HCT116 (cell line): ENCODE data around the gene PIGA. TPM values are rescaled to one million over a fixed set of nuclear protein-coding genes. Genes with fewer than 3 reads are reported as not detected.

ENCODE experiments used
- ATAC-seq: fragments of 200-7000 bp; cut with Tn5 transposase; 2 replicates; pipeline ENCODE4 v1.9.1; 2020; ENCODE audit warnings: mild to moderate bottlenecking, moderate library complexity
- BruUV-seq: library from RNA; stranded (reverse); fragments of 400-500 nt; replicated peaks from 2 replicates; lab custom pipeline; 2021; lab: Mats Ljungman, UMichigan
- CTCF ChIA-PET: fragments of 300-600 bp; sonication (Branson Sonifier 250); formaldehyde crosslinking; loops from one replicate; lab custom pipeline; 2021; ENCODE audit warnings: antibody characterized with exemption; lab: Charles Lee
- POLR2A ChIA-PET: fragments of 300-600, 350-600 bp; sonication (Branson Sonifier 250); formaldehyde crosslinking; loops from one replicate; lab custom pipeline; 2021; ENCODE audit warnings: antibody characterized with exemption; lab: Charles Lee
- RAD21 ChIA-PET, 2 experiments: fragments of 300-600 bp; sonication (Branson Sonifier 250); formaldehyde crosslinking; loops; one replicate each; lab custom pipeline; 2023; ENCODE audit warnings: low total read pairs in 2 of 2; ENCODE audit not compliant: uncharacterized antibody in 2 of 2, unreplicated experiment in 2 of 2, low non-redundant PET in 1 of 2; lab: Charles Lee
- DNase-seq: peaks from one replicate; pipeline ENCODE4 v3.0.0-alpha.2; 2010; ENCODE audit warnings: low read depth, low spot score
- H2AFZ ChIP-seq: fragments of 200-600 bp; shearing (Covaris generic), sonication (generic); 2 replicates; pipeline ENCODE4 v1.6.1; 2017; ENCODE audit warnings: low read depth, mixed run types, mixed read lengths, antibody characterized with exemption, low read length; ENCODE audit not compliant: poor library complexity, severe bottlenecking
- H3K27ac ChIP-seq: 2 replicates; pipeline ENCODE4 v1.5.1; 2012; ENCODE audit warnings: low read depth, low read length
- H3K27me3 ChIP-seq: fragments of 200-600 bp; sonication (generic); 2 replicates; pipeline ENCODE4 v1.6.1; 2016; ENCODE audit warnings: mixed run types, low read length, mixed read lengths; ENCODE audit not compliant: insufficient read depth
- H3K36me3 ChIP-seq, 2 experiments: fragments of 200-500 bp in 1 of 2; fragments of 200-600 bp in 1 of 2; sonication (Bioruptor generic) in 1 of 2; sonication (generic) in 1 of 2; 2 replicates each; pipeline versions ENCODE4 v1.5.1 to v1.6.1; 2014 to 2016; ENCODE audit warnings: low read length in 2 of 2, inconsistent platforms in 1 of 2, mixed read lengths in 1 of 2, mixed run types in 1 of 2; ENCODE audit not compliant: insufficient read depth in 2 of 2, control insufficient read depth in 1 of 2
- H3K4me1 ChIP-seq, 2 experiments: fragments of 200-600 bp in 1 of 2; sonication (generic) in 1 of 2; 2 replicates each; pipeline versions ENCODE4 v1.5.1 to v1.6.1; 2012 to 2017; ENCODE audit warnings: low read length in 2 of 2, inconsistent platforms in 1 of 2, mild to moderate bottlenecking in 1 of 2, mixed read lengths in 1 of 2, mixed run types in 1 of 2, moderate library complexity in 1 of 2; ENCODE audit not compliant: insufficient read depth in 2 of 2, control insufficient read depth in 1 of 2
- H3K4me2 ChIP-seq: fragments of 200-600 bp; sonication (generic); 2 replicates; pipeline ENCODE4 v1.6.1; 2017; ENCODE audit warnings: mixed run types, low read length, mixed read lengths
- H3K4me3 ChIP-seq, 2 experiments: fragments of 200-600 bp in 1 of 2; sonication (generic) in 1 of 2; replicated peaks in 1 of 2; 2 replicates each; pipeline ENCODE4 v1.5.1; 2011 to 2016; ENCODE audit warnings: low read length in 2 of 2, control low read depth in 1 of 2, low read depth in 1 of 2, mild to moderate bottlenecking in 1 of 2, mixed read lengths in 1 of 2, mixed run types in 1 of 2
- H3K79me2 ChIP-seq: fragments of 200-600 bp; sonication (generic); 2 replicates; pipeline ENCODE4 v1.6.1; 2017; ENCODE audit warnings: mild to moderate bottlenecking, mixed run types, low read length, moderate library complexity, mixed read lengths; ENCODE audit not compliant: insufficient read depth
- H3K9ac ChIP-seq: fragments of 200-600 bp; sonication (generic); 2 replicates; pipeline ENCODE4 v1.6.1; 2016; ENCODE audit warnings: low read length, mixed read lengths
- H3K9me2 ChIP-seq: fragments of 200-600 bp; sonication (generic), shearing (Covaris generic); 2 replicates; pipeline ENCODE4 v1.6.1; 2017; ENCODE audit warnings: mixed run types, mild to moderate bottlenecking, moderate library complexity; ENCODE audit not compliant: insufficient read depth
- H3K9me3 ChIP-seq, 2 experiments: fragments of 200-500 bp in 1 of 2; fragments of 200-600 bp in 1 of 2; sonication (Bioruptor generic) in 1 of 2; sonication (generic) in 1 of 2; 2 replicates each; pipeline ENCODE4 v1.6.1; 2014 to 2017; ENCODE audit warnings: low read length in 2 of 2, mixed read lengths in 2 of 2, inconsistent platforms in 1 of 2, low read depth in 1 of 2, mild to moderate bottlenecking in 1 of 2, mixed run types in 1 of 2, moderate library complexity in 1 of 2; ENCODE audit not compliant: control insufficient read depth in 1 of 2, insufficient read depth in 1 of 2
- H4K20me1 ChIP-seq: fragments of 200-600 bp; sonication (generic), shearing (Covaris generic); 2 replicates; pipeline ENCODE4 v1.6.1; 2017; ENCODE audit warnings: mixed run types, mild to moderate bottlenecking, moderate library complexity; ENCODE audit not compliant: insufficient read depth
- ATF3 ChIP-seq: IDR thresholded peaks from 2 replicates; pipeline ENCODE4 v1.6.1; 2012
- CTCF ChIP-seq, 3 experiments: fragments of 200-600 bp in 1 of 3; sonication (generic) in 1 of 3; IDR thresholded peaks in 2 of 3; conservative IDR thresholded peaks in 1 of 3; 2 replicates each; pipeline ENCODE4 v1.5.1; 2012 to 2017; ENCODE audit warnings: low read depth in 2 of 3, low read length in 2 of 3, antibody characterized with exemption in 1 of 3, borderline replicate concordance in 1 of 3, control low read depth in 1 of 3, mild to moderate bottlenecking in 1 of 3, mixed read lengths in 1 of 3, mixed run types in 1 of 3, moderate library complexity in 1 of 3; ENCODE audit not compliant: insufficient read depth in 1 of 3
- ELF1 ChIP-seq: IDR thresholded peaks from 2 replicates; pipeline ENCODE4 v1.6.1; 2012; ENCODE audit warnings: low read depth, borderline replicate concordance
- EZH2 ChIP-seq: fragments of 200-600 bp; sonication (generic); IDR thresholded peaks from 2 replicates; pipeline ENCODE4 v1.6.1; 2017; ENCODE audit warnings: antibody characterized with exemption, mixed run types
- FOSL1 ChIP-seq: IDR thresholded peaks from 2 replicates; pipeline ENCODE4 v1.6.1; 2012; ENCODE audit warnings: low read depth
- POLR2A ChIP-seq: IDR thresholded peaks from 2 replicates; pipeline ENCODE4 v1.7.0; 2011; ENCODE audit warnings: borderline replicate concordance; ENCODE audit not compliant: insufficient read depth, insufficient read length; ENCODE audit errors: extremely low read depth
- REST ChIP-seq: IDR thresholded peaks from 2 replicates; pipeline ENCODE4 v1.6.1; 2012; ENCODE audit warnings: low read depth
- SP1 ChIP-seq: IDR thresholded peaks from 2 replicates; pipeline ENCODE4 v1.6.1; 2012; ENCODE audit warnings: low read depth
- SRF ChIP-seq: IDR thresholded peaks from 2 replicates; pipeline ENCODE4 v1.6.1; 2012; ENCODE audit warnings: low read depth
- ZBTB33 ChIP-seq: IDR thresholded peaks from 2 replicates; pipeline ENCODE4 v1.6.1; 2011; ENCODE audit warnings: mild to moderate bottlenecking, low read length, moderate library complexity; ENCODE audit not compliant: insufficient replicate concordance; ENCODE audit errors: extremely low read depth
- ZFX ChIP-seq: fragments of 450-650 bp; IDR thresholded peaks from 2 replicates; pipeline ENCODE4 v1.6.1; 2017
- intact Hi-C: fragments of 100-400 bp; cut with micrococcal nuclease; formaldehyde crosslinking; loops from 2 replicates; pipeline ENCODE4 v1.10.0; 2022
- total RNA-seq: library from RNA; stranded (reverse); gene quantifications from one replicate; pipeline ENCODE4 v1.2.1, GENCODE V29; 2021; ENCODE audit not compliant: unreplicated experiment

PIGA gene
- total RNA-seq, 1 experiment from 2014 or later, result 12.7 TPM

- no TSS peak for BruUV-seq
- DNase-seq (no peak), ATAC-seq (no peak)
- H2AFZ ChIP-seq, result no peak overlapping the region
- H3K36me3 ChIP-seq, result peaks cover 0 to 6% of the 10 kb centered on the region in 2 experiments; a peak in 1 of 4 replicates
- ChIA-PET RAD21 (no interaction called here), POLR2A (no interaction called here)
- no peak overlapping the region for H3K9ac ChIP-seq
- no peaks in the 10 kb centered on the region for H3K4me1 ChIP-seq
- no peak overlapping the region for H3K4me3 ChIP-seq
- no peaks in the 10 kb centered on the region for H3K27me3 ChIP-seq
- H3K9me2 ChIP-seq, result no peaks in the 10 kb centered on the region
- H3K27ac ChIP-seq, result no peak overlapping the region
- no peak overlapping the region for H3K4me2 ChIP-seq
- intact Hi-C loops, result no loop called here
- no peak for TF ChIP-seq ZFX
- no peak for TF ChIP-seq ZBTB33
- TF ChIP-seq SRF, result no peak
- TF ChIP-seq SP1, result no peak
- no peak for TF ChIP-seq ELF1
- no peak for TF ChIP-seq REST
- TF ChIP-seq FOSL1, result no peak
- no peak for TF ChIP-seq ATF3
- TF ChIP-seq POLR2A, result no peak
- no peak for TF ChIP-seq EZH2
- no peak for TF ChIP-seq CTCF (IDR thresholded peaks at IDR 0.05 in 2 of 3, conservative IDR thresholded peaks at IDR 0.05 in 1 of 3; ENCODE audit: borderline replicate concordance in 1 of 3, insufficient read depth in 1 of 3, low read depth in 2 of 3, low read length in 2 of 3)
- TF ChIP-seq, all 23 proteins: peak for 0
- Histone ChIP-seq H3K9me3 (no peaks in the 10 kb centered on the region), H3K79me2 (peaks cover 1% of the 10 kb centered on the region; the same call in 1 of the 2 replicates), H4K20me1 (no peaks in the 10 kb centered on the region)
- CTCF ChIA-PET, result no interaction called here
Observed at GRCh38 chrX:15328131-15328530, 7.2 kb downstream of the PIGA start.
